ENCODE results near the gene CFAP298.
A peak's percentile ranks its signal among the peaks of the same experiment; 100 is the strongest.

The CFAP298 gene

GRCh38 chr21:32597205-32597604, 15.0 kb downstream of the CFAP298 start:
- DNase-seq: no peak

- no peak for DNase-seq
Measured at GRCh38 chr21:32595431-32595830, 16.7 kb downstream of the CFAP298 start.

DNA sequence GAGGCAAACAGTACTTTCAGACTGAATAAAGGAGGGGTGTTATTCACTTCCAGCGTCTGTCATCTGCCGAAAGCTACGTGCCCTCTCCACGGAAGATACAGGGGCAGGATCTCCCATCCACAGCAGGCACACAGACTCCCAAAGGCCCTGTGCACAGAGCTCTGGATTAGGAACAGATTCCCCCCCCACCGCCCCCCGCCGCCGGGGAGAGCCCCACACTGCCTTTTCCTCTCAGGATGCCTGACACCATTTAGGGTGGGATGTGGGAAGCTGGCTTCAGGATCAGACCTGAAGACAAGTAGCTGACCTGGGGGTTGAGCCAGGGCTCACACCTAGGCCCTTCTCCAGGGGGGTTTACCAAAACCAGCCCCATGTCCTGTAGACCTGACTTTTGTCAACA, 18.5 kb downstream of the CFAP298 start:
- DNase-seq: no peak

GRCh38 chr21:32592929-32593502, 19.2 kb downstream of the CFAP298 start:
- DNase-seq: no peak

- DNase-seq: no peak
Measured at GRCh38 chr21:32590130-32590529, 22.0 kb downstream of the CFAP298 start.

- no peak for DNase-seq
Measured at GRCh38 chr21:32587651-32588050, 24.5 kb downstream of the CFAP298 start.

DNA sequence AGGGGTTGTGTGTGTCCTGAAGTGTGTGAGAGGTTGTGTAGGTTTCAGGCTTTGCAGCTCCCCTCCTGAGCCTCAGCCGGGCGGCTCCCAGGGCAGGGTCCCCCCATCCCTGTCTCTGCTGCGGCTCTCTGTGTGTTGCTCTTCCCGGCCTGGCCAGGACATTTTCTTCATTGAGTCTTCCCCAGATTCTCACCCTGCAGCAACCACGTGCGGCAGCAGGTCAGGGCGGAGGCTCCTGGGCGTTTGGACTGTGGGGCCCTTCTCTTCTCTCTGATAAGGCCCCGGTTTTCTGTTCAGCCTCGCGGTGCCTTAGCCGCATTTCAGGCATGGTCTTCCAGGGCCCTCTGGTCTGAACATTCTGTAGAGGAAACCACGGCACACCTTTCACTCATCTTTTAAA, 25.1 kb downstream of the CFAP298 start:
- no peak for DNase-seq

DNA sequence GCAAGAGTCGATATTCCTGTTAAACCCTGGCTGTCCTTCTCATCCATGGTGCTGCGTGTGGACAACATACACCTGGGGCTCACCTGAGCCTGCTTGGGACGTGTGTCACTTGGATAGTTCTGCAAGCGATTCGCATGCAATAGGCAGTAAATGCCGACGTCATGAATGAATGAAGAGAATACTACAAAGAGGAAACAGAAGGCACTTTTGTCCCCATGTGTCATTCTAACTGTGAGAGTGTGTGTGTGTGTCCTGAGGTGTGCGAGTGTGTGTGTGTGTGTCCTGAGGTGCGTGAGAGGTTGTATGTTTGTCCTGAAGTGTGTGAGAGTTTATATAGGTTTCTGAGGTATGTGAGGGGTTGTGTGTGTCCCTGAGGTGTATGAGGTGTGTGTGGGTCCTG, 26.2 kb downstream of the CFAP298 start:
- DNase-seq: no peak

- no peak for DNase-seq
Measured at GRCh38 chr21:32585042-32585710, 27.0 kb downstream of the CFAP298 start, which contains the start of gene TCP10L. TSS of gene TCP10L (minus strand) at chr21:32585523. CDS start at chr21:32584304, 1,219 bp downstream.

GRCh38 chr21:32584472-32584871, 27.7 kb downstream of the CFAP298 start:
- no peak for DNase-seq

- DNase-seq: no peak
Measured at GRCh38 chr21:32581732-32582131, 30.4 kb downstream of the CFAP298 start.

- no peak for DNase-seq
Measured at GRCh38 chr21:32580949-32581348, 31.2 kb downstream of the CFAP298 start.

- DNase-seq: no peak
Measured at GRCh38 chr21:32578107-32578691, 34.0 kb downstream of the CFAP298 start.

DNA sequence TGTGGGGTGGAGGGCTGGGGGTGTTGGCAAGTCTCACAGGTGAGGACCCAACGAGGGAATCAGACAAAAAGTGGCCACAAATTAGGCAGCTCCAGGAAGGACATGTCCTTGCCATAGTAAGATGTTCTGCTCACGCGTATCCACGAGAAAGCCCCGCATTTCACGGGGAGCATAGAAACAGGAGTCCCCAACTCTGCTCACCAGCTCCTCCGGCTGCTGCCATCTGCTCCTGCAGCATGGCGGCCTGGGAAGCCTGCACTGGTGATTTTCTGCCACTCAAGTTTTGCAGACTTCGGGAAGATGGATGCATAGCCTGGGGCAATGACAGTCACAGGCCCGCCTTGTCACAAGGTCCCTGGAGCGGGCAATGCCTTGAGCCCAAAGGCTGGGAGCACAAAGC, 36.2 kb downstream of the CFAP298 start:
- no peak for DNase-seq

DNA sequence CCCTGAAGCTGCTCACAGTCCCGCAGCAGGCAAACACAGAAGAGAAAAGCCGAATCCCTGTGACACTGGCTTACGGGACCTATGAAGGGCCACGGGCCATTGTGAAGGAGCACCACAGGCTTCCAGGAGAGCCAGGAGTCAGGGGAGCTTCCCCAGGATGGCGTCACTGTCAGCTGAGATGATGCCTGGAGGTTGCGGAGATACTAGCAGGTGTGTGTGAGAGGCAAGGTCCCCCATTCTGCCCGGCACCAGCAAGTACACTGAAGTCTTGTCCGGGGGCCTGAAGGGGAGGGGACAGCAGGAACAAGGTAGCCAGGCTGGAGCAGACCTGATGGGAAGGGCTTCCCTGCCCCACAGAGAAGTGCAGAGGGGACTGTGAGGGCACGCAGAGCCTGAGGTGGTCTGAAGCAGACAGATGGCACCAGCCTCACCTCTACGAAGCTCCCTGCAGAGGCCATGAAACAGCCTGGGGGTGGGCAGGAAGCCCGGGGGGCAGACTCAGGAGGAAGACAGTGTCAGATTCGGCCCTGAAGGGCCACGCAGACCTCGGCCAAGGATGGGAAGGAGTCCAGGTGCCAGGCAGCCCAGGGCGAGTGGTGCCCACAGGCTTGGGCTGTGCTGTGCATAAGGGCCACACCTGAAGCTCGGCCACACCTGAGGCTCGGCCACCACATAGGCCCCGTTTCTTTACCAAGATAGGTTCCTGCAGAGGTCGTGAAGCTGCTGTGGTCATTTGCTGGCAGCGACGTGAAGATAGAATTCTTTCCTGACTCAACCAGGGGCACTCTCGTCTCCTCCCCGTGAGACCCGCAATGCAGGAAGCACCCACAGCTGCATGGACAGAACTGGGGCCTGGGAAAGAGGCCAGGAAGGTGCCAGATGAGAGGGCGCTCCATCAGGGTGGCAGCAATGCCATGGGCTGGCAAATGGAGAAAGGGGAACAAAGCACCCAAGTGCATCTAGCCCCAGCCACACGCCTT, 36.9 kb downstream of the CFAP298 start:
- no peak for DNase-seq

GRCh38 chr21:32572574-32573420, 39.4 kb downstream of the CFAP298 start:
- peak; percentile 93 for DNase-seq

DNA sequence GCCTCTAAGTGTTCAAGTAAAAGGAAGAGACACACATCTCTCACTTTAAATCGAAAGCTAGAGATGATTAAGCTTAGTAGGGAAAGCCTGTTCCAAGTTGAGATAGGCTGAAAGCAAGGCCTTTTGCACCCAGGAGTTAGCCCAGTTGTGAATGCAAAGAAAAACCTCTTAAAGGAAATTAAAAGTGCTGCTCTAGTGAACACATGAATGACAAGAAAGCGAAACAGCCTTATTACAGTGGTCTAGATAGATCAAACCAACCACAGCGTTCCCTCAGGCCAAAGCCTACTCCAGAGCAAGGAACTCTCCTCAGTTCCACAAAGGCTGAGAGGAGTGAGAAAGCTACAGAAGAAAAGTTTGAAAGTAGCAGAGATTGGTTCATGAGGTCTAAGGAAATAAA, 41.7 kb downstream of the CFAP298 start:
- DNase-seq: no peak

- peak; percentile 80 for DNase-seq
Measured at GRCh38 chr21:32569261-32570230, 42.6 kb downstream of the CFAP298 start.

GRCh38 chr21:32567626-32568025, 44.6 kb downstream of the CFAP298 start:
- no peak for DNase-seq

DNA sequence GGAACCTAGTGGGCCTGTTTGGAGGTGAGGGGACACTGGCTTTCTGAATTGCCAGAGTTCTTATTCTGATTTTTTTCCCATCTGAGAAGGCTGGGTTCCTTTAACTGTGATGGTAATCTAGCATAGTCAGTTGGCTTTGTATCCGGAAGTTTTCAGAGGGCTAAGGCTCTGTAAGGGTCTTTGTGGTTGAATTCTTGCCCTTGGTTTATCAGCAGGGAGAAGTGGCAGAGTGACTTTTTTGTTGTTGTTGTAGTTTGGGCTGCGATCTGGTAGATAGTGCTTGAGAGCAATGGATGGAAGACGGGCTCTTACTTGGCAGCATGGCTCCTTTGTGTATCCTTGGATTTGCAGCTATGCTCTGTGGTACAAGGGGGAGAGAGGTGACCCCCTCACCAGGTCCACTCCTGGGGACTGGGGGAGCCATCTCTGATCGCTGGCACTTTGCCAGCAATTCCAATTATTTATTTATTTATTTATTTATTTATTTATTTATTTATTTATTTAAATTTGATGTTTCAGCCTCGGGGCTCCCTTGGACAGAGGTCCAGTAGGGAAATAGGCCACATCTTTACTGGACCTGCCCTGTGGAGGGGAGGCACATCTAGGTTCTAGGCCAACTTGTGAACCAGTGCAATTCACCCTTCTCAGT, 45.3 kb downstream of the CFAP298 start:
- no peak for DNase-seq
